K562 (cell line): ENCODE measurements around the gene NT5DC4. TPM values are rescaled to one million over a fixed set of nuclear protein-coding genes. Genes with fewer than 3 reads are reported as not detected.

Experiments
- E2F4 ChIP-seq: sonication (generic); formaldehyde crosslinking; IDR thresholded peaks from 2 replicates; pipeline ENCODE4 v1.8.0; 2022; ENCODE audit warnings: mild to moderate bottlenecking, low read depth, missing genetic modification reagents
- FOXA1 ChIP-seq: fragments of 450-650 bp; IDR thresholded peaks from 2 replicates; pipeline ENCODE4 v1.6.1; 2016; ENCODE audit warnings: mild to moderate bottlenecking, borderline replicate concordance
- FOXJ3 ChIP-seq: sonication (generic); formaldehyde crosslinking; IDR thresholded peaks from 2 replicates; pipeline ENCODE4 v1.4.0; 2020; ENCODE audit warnings: mild to moderate bottlenecking, missing genetic modification reagents
- HBP1 ChIP-seq: fragments of 450-650 bp; formaldehyde crosslinking; IDR thresholded peaks from 2 replicates; pipeline ENCODE4 v1.4.0; 2022; ENCODE audit warnings: missing genetic modification characterization
- HDAC8 ChIP-seq: fragments of 450-650 bp; IDR thresholded peaks from 2 replicates; pipeline ENCODE4 v1.6.1; 2016; ENCODE audit warnings: mild to moderate bottlenecking, missing genetic modification characterization, moderate library complexity, missing compliant biosample characterization
- KLF13 ChIP-seq: fragments of 450-650 bp; IDR thresholded peaks from 2 replicates; pipeline ENCODE4 v1.6.1; 2016; ENCODE audit warnings: missing genetic modification characterization, low read depth, mild to moderate bottlenecking, missing compliant biosample characterization, moderate library complexity, borderline replicate concordance
- MCM5 ChIP-seq: fragments of 450-650 bp; IDR thresholded peaks from 2 replicates; pipeline ENCODE4 v1.6.1; 2016; ENCODE audit warnings: low read depth
- NR4A1 ChIP-seq, 2 experiments: fragments of 250-450 bp in 1 of 2; fragments of 450-650 bp in 1 of 2; sonication (Bioruptor Pico) in 1 of 2; IDR thresholded peaks; 2 replicates each; pipeline versions ENCODE4 v1.4.0 to v1.6.1; 2016 to 2020; ENCODE audit warnings: mild to moderate bottlenecking in 2 of 2, missing compliant biosample characterization in 1 of 2, missing genetic modification characterization in 1 of 2, moderate library complexity in 1 of 2
- PRDM10 ChIP-seq: fragments of 450-650 bp; IDR thresholded peaks from 2 replicates; pipeline ENCODE4 v1.6.1; 2018; ENCODE audit not compliant: partially characterized antibody
- PTBP1 ChIP-seq: fragments of 200-400 bp; formaldehyde crosslinking; IDR thresholded peaks from 2 replicates; pipeline ENCODE4 v1.6.1; 2017; ENCODE audit warnings: low read depth, low read length
- PTRF ChIP-seq: fragments of 450-650 bp; IDR thresholded peaks from 2 replicates; pipeline ENCODE4 v1.6.1; 2016; ENCODE audit warnings: mild to moderate bottlenecking, missing genetic modification characterization, missing compliant biosample characterization
- SMAD4 ChIP-seq: fragments of 250-450 bp; sonication (Bioruptor Pico); conservative IDR thresholded peaks from 2 replicates; pipeline ENCODE4 v1.8.0; 2021; ENCODE audit warnings: inconsistent platforms, mild to moderate bottlenecking, moderate library complexity
- TCF3 ChIP-seq: sonication (generic); formaldehyde crosslinking; IDR thresholded peaks from 2 replicates; pipeline ENCODE4 v1.4.0; 2020; ENCODE audit warnings: mild to moderate bottlenecking, missing genetic modification reagents
- TEAD2 ChIP-seq: fragments of 450-650 bp; IDR thresholded peaks from 2 replicates; pipeline ENCODE4 v1.6.1; 2016; ENCODE audit warnings: missing genetic modification characterization, control low read depth, missing compliant biosample characterization
- THRAP3 ChIP-seq: fragments of 450-650 bp; IDR thresholded peaks from 2 replicates; pipeline ENCODE4 v1.6.1; 2016; ENCODE audit warnings: mild to moderate bottlenecking, inconsistent platforms, borderline replicate concordance
- ZNF175 ChIP-seq: fragments of 200-800 bp; sonication (Bioruptor generic); IDR thresholded peaks from 2 replicates; pipeline ENCODE4 v1.6.1; 2016; ENCODE audit warnings: low read depth, mild to moderate bottlenecking, missing genetic modification characterization, missing compliant biosample characterization
- ZNF584 ChIP-seq: fragments of 200-800 bp; sonication (Bioruptor generic); IDR thresholded peaks from 2 replicates; pipeline ENCODE4 v1.6.1; 2016; ENCODE audit warnings: low read depth, mild to moderate bottlenecking, missing genetic modification characterization, missing compliant biosample characterization
- ZNF639 ChIP-seq, 2 experiments: fragments of 200-800 bp in 1 of 2; sonication (Bioruptor generic) in 1 of 2; sonication (generic) in 1 of 2; formaldehyde crosslinking in 1 of 2; IDR thresholded peaks in 1 of 2; conservative IDR thresholded peaks in 1 of 2; 2 replicates each; pipeline versions ENCODE4 v1.5.0 to v1.6.1; 2016 to 2020; ENCODE audit warnings: missing compliant biosample characterization in 1 of 2, missing genetic modification characterization in 1 of 2, missing genetic modification reagents in 1 of 2
- polyA plus RNA-seq, 8 experiments: library from polyadenylated mRNA; depleted of rRNA in 4 of 8; stranded (reverse) in 5 of 8; unstranded in 3 of 8; fragments of >200 nt; fragmentation: Nextera tagmentation in 2 of 8; fragmentation: Illumina TruSeq in 1 of 8; extraction: Ambion mirVana in 2 of 8; extraction: Trizol in 1 of 8; gene quantifications; 2 replicates each; pipeline versions ENCODE4 v1.2.1 to v1.2.3, GENCODE V29; 2011 to 2014; ENCODE audit warnings: inconsistent platforms in 1 of 8, missing spikeins in 1 of 8
- total RNA-seq, 7 experiments: library from RNA; depleted of rRNA in 6 of 7; stranded (reverse); fragments of >200 nt in 6 of 7; fragmentation: Illumina TruSeq in 2 of 7; extraction: Trizol in 2 of 7; gene quantifications; 2 replicates each; pipeline versions ENCODE4 v1.2.1 to v1.2.3, GENCODE V29; 2011 to 2021; ENCODE audit warnings: low replicate concordance in 1 of 7

Gene NT5DC4
- total and polyA plus RNA-seq, 9 of the 15 experiments (the other 6 are each of a cell fraction or from before 2014, with no cell fraction given), result 0.44 to 6.9 (median 2.5) TPM

- TF ChIP-seq HDAC8 (tag) (no peak), FOXJ3 (CRISPR knock-in tag) (no peak), TCF3 (peak; percentile 62), FOXA1 (no peak), ZNF639 (CRISPR knock-in tag; conservative IDR thresholded peaks at IDR 0.05 in 1 of 2, IDR thresholded peaks at IDR 0.05 in 1 of 2) (peak in 1 of 2 experiments; percentile 54; a peak in 1 of 4 replicates), ZNF175 (CRISPR knock-in tag) (no peak), PTRF (tag) (0 out of 2 replicates have a peak, but pooled peaks have one; percentile 28), HBP1 (CRISPR knock-in tag) (no peak), PRDM10 (peak; percentile 82), SMAD4 (peak; percentile 42; the same call in 1 of the 2 replicates), E2F4 (no peak), TEAD2 (tag) (no peak), KLF13 (tag) (no peak), NR4A1 (CRISPR knock-in tag; IDR thresholded peaks at IDR 0.05) (peak; percentile 66; the same call in 1 of the 2 replicates), NR4A1 (tag; IDR thresholded peaks at IDR 0.05) (0 out of 2 replicates have a peak, but pooled peaks have one; percentile 22), ZNF584 (CRISPR knock-in tag) (0 out of 2 replicates have a peak, but pooled peaks have one; percentile 65), THRAP3 (no peak), PTBP1 (no peak), MCM5 (no peak)
These were observed 34.2 kb upstream of the NT5DC4 start (continued) for GRCh38 chr2:112686348-112687217.
